Chondrocyte (in vitro differentiated cells): ENCODE results near the gene ABCB8. TPM values are rescaled to one million over a fixed set of nuclear protein-coding genes. Genes with fewer than 3 reads are reported as not detected.

Source experiments
- DNase-seq: peaks from one replicate; pipeline ENCODE4 v3.0.0; 2021; ENCODE audit warnings: mixed read lengths, low spot score
- H3K27ac Mint-ChIP-seq: one replicate; pipeline ENCODE4 v1.8.0; 2021; ENCODE audit warnings: mild to moderate bottlenecking, moderate library complexity, mixed read lengths; ENCODE audit not compliant: unreplicated experiment
- H3K27me3 Mint-ChIP-seq: 2 replicates; pipeline ENCODE4 v1.8.0; 2021; ENCODE audit warnings: low read depth, mixed read lengths
- H3K36me3 Mint-ChIP-seq: 2 replicates; pipeline ENCODE4 v1.8.0; 2021; ENCODE audit warnings: low read depth, mixed read lengths
- H3K4me1 Mint-ChIP-seq: 2 replicates; pipeline ENCODE4 v1.8.0; 2021; ENCODE audit warnings: low read depth, mild to moderate bottlenecking, mixed read lengths
- H3K4me3 Mint-ChIP-seq: one replicate; pipeline ENCODE4 v1.8.0; 2021; ENCODE audit warnings: mild to moderate bottlenecking, moderate library complexity, mixed read lengths; ENCODE audit not compliant: unreplicated experiment
- H3K9me3 Mint-ChIP-seq: 2 replicates; pipeline ENCODE4 v1.8.0; 2021; ENCODE audit warnings: low read depth, mixed read lengths
- total RNA-seq: library from RNA; stranded (reverse); gene quantifications from 3 replicates; pipeline ENCODE4 v1.2.1, GENCODE V29; 2021
- TF ChIP-seq, protein P1 (sequence below): fragments of 200-600 bp; sonication (generic); IDR thresholded peaks from 2 replicates; pipeline ENCODE4 v1.5.0; 2021; ENCODE audit warnings: antibody characterized with exemption, mild to moderate bottlenecking, moderate library complexity

The ABCB8 gene
- total RNA-seq, 1 donor from 2014 or later, result 30.2 TPM

DNA sequence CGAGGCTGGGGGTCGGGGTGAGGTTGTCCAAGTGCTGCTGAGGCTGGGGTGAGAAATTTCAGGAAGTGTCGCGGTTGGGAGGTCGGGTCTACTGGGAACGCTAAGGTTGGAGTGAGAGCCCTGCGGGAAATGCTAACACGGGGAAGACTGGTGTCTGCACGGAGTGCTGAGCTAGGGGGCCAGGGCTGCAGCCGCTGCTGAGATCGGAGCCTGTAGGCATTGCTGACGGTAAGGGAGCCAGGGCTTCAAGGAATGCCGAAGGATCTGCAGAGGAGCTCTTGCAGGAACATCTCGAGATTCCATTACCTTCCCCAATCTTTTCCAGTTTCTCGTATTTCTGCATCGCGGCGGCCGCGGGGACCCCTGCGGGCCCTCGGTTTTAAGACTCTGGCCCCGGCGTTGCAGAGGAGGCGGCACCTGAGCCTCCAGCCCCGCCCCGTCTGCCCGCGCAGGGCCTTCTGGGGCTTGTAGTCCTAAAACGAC lies 29.3 kb downstream of the ABCB8 start, which contains the start of gene CDK5:
Gene CDK5 (minus strand): TSS at position 392 of the 483 bp plus-strand sequence. CDS start 49 bp downstream, at position 343.
- TF ChIP-seq, protein P1, sequence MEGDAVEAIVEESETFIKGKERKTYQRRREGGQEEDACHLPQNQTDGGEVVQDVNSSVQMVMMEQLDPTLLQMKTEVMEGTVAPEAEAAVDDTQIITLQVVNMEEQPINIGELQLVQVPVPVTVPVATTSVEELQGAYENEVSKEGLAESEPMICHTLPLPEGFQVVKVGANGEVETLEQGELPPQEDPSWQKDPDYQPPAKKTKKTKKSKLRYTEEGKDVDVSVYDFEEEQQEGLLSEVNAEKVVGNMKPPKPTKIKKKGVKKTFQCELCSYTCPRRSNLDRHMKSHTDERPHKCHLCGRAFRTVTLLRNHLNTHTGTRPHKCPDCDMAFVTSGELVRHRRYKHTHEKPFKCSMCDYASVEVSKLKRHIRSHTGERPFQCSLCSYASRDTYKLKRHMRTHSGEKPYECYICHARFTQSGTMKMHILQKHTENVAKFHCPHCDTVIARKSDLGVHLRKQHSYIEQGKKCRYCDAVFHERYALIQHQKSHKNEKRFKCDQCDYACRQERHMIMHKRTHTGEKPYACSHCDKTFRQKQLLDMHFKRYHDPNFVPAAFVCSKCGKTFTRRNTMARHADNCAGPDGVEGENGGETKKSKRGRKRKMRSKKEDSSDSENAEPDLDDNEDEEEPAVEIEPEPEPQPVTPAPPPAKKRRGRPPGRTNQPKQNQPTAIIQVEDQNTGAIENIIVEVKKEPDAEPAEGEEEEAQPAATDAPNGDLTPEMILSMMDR, result no peak
- no peaks in the 10 kb centered on the region for H3K9me3 Mint-ChIP-seq
- H3K27ac Mint-ChIP-seq, result peak within 1 kb of the TSS; percentile 97
- H3K27me3 Mint-ChIP-seq, result no peaks in the 10 kb centered on the region
- peak within 1 kb of the TSS; percentile 96 for H3K4me3 Mint-ChIP-seq
- H3K36me3 Mint-ChIP-seq, result peaks cover 2% of the 10 kb centered on the region
- DNase-seq, result no peak
- H3K4me1 Mint-ChIP-seq, result peaks cover 43% of the 10 kb centered on the region

GRCh38 chr7:151057989-151058780 lies 29.9 kb downstream of the ABCB8 start:
- Mint-ChIP-seq H3K27me3 (no peaks in the 10 kb centered on the region), H3K9me3 (no peaks in the 10 kb centered on the region), H3K4me1 (peaks cover 44% of the 10 kb centered on the region), H3K4me3 (peak overlapping the region; percentile 96), H3K27ac (peak overlapping the region; percentile 97), H3K36me3 (peaks cover 1% of the 10 kb centered on the region)
- DNase-seq, result peak; percentile 99
- TF ChIP-seq, protein P1, result no peak

DNA sequence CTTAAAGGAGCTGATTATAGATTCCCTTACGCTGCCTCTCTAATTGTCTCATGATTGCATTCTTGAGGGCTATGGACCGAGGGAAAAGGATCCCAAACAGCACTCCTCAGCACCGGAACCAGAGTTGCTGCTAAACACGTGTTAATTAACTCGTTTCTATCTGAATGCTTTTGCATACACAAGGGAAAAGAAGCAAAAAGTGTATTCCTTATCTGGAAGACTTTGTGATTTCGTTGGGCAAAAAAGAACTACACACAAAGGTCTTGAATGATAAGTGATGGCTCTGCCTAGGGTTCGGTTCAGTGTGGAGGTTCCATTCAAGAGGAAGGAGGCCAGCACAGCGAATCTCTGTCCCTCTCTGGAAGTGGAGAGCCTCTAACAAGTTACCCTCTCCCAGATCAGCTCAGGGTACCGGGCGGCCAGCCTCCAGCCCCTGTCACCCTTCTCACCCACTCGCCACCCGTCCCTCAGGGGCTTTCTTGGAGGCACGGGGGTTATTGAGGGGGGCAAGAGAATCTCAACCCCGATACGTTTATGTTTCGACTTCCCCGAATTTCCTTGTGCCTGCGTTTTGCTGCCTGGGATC lies 30.6 kb downstream of the ABCB8 start:
- Mint-ChIP-seq H3K4me1 (peaks cover 50% of the 10 kb centered on the region), H3K4me3 (peak overlapping the region; percentile 96), H3K9me3 (no peaks in the 10 kb centered on the region), H3K27me3 (no peaks in the 10 kb centered on the region), H3K27ac (peak overlapping the region; percentile 97), H3K36me3 (peaks cover 3% of the 10 kb centered on the region)
- TF ChIP-seq, protein P1, result no peak
- DNase-seq, result no peak

DNA sequence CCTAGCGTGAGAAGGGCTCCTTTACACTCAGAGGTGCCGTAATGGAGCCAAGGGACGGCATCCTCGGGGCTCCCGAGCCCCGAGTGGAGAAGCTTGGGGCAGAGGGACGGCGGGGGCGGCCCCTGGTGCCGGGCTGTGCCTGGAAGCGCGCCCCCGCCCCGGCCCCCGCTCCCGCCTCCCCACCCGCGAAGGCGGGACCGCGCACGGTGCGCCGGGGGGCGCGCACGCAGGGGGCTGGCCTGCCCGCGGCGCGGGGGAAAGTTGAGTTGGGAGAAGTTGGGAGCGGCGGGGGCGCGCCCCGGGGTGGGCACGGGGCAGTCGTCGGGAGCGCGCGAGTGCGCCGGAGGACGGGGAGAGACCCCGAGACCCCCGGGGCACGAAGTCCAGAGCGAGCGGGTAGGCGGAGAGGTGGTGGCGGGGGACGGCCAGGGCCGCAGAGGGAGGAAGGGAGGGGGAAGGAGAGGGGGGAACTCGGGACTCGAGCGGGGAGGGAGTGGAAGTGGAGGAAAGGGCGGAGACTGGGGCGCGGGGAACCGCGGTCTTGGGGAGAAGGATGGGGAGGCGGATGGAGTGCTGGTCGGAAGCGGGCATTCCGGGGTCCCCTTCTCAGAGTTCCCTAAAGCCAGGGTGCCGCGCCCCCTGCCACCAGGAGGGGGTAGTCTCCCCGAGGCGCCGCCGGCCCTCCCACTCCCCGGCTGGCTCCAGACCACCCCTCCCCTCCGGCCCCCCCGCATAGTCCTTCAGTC lies 31.3 kb downstream of the ABCB8 start, which contains the start of gene SLC4A2:
Gene SLC4A2 (plus strand): TSS at position 223 of the 746 bp plus-strand sequence. CDS start 2,399 bp downstream, outside the sequence.
- TF ChIP-seq, protein P1, result peak; percentile 84
- Mint-ChIP-seq H3K9me3 (no peaks in the 10 kb centered on the region), H3K27ac (peak within 1 kb of the TSS; percentile 97), H3K27me3 (no peaks in the 10 kb centered on the region), H3K4me3 (peak within 1 kb of the TSS; percentile 96), H3K4me1 (peaks cover 50% of the 10 kb centered on the region), H3K36me3 (peaks cover 2% of the 10 kb centered on the region)
- no peak for DNase-seq

DNA sequence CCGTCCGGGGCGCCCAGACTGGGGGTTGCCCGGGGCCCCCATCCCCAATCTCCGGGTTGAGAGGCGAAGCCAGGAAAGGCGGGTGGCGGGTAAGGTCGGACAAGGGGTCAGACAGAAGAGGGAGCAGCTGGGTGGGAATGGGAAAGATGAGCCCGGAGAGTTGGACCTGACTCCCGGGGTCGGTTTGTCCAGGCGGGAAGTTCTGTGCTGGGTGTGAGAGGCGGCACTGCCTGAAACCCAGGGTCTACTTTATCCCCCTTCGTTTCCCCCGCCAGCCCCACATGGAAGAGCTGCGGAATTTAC lies 31.8 kb downstream of the ABCB8 start:
- no peak for DNase-seq
- Mint-ChIP-seq H3K4me1 (peaks cover 50% of the 10 kb centered on the region), H3K36me3 (peaks cover 2% of the 10 kb centered on the region), H3K27me3 (no peaks in the 10 kb centered on the region), H3K27ac (peak overlapping the region; percentile 97), H3K4me3 (peak overlapping the region; percentile 96), H3K9me3 (no peaks in the 10 kb centered on the region)
- TF ChIP-seq, protein P1, result peak; percentile 57
